ENCODE results near the gene AP1S3.

The AP1S3 gene

GRCh38 chr2:223737207-223737606, 100.2 kb downstream of the AP1S3 start:
- DNase-seq (ENCODE audit: low read depth, low spot score) = no peak
- H3K4me3 ChIP-seq (ENCODE audit: low read depth, low read length) = no peak overlapping the region
- POLR2A ChIA-PET = no interaction called here
- TF ChIP-seq CTCF (IDR thresholded peaks at IDR 0.05; ENCODE audit: insufficient read depth, low read length, missing control alignments) = no peak
- CTCF ChIA-PET = interaction anchor here (2.6 kb wide), 1 partner anchor 10 kb away, joined by 14 read pairs; no protein-coding TSS in a partner anchor

- no peak overlapping the region for H3K4me3 ChIP-seq (ENCODE audit: low read depth, low read length)
- no peak for TF ChIP-seq CTCF (IDR thresholded peaks at IDR 0.05; ENCODE audit: insufficient read depth, low read length, missing control alignments)
- no peak for DNase-seq (ENCODE audit: low read depth, low spot score)
- ChIA-PET CTCF (interaction anchor here (2.6 kb wide), 1 partner anchor 9 kb away, joined by 14 read pairs; no protein-coding TSS in a partner anchor), POLR2A (no interaction called here)
These were observed 100.9 kb downstream of the AP1S3 start for GRCh38 chr2:223736488-223736887.

GRCh38 chr2:223735659-223736244, 101.6 kb downstream of the AP1S3 start:
- peak; percentile 89 for DNase-seq (ENCODE audit: low read depth, low spot score)

GRCh38 chr2:223735035-223735640, 102.2 kb downstream of the AP1S3 start:
- no peak for TF ChIP-seq CTCF (IDR thresholded peaks at IDR 0.05; ENCODE audit: insufficient read depth, low read length, missing control alignments)
- ChIA-PET POLR2A (no interaction called here), CTCF (interaction anchor here (1.9 to 2.6 kb wide), 2 partner anchors 8 to 63 kb away, joined by 6 to 14 read pairs; no protein-coding TSS in a partner anchor)
- H3K4me3 ChIP-seq (ENCODE audit: low read depth, low read length) = no peak overlapping the region
- no peak for DNase-seq (ENCODE audit: low read depth, low spot score)

More at GRCh38 chr2:223735659-223736244, 101.6 kb downstream of the AP1S3 start:
- CTCF ChIA-PET = interaction anchor here (1.9 to 2.6 kb wide), 2 partner anchors 9 to 62 kb away, joined by 6 to 14 read pairs; no protein-coding TSS in a partner anchor
- POLR2A ChIA-PET = interaction anchor here (0.6 kb wide), 1 partner anchor 1013 kb away, joined by 3 read pairs; no protein-coding TSS in a partner anchor
- no peak for TF ChIP-seq CTCF (IDR thresholded peaks at IDR 0.05; ENCODE audit: insufficient read depth, low read length, missing control alignments)
- no peak overlapping the region for H3K4me3 ChIP-seq (ENCODE audit: low read depth, low read length)

- TF ChIP-seq CTCF (IDR thresholded peaks at IDR 0.05; ENCODE audit: insufficient read depth, low read length, missing control alignments) = no peak
- no peak overlapping the region for H3K4me3 ChIP-seq (ENCODE audit: low read depth, low read length)
- ChIA-PET POLR2A (no interaction called here), CTCF (interaction anchor here (1.9 kb wide), 1 partner anchor 64 kb away, joined by 6 read pairs; no protein-coding TSS in a partner anchor)
- DNase-seq (ENCODE audit: low read depth, low spot score) = no peak
These were observed 103.0 kb downstream of the AP1S3 start for GRCh38 chr2:223734346-223734745.

GRCh38 chr2:223732346-223732745, 105.0 kb downstream of the AP1S3 start:
- no peak for DNase-seq (ENCODE audit: low read depth, low spot score)
- no peak overlapping the region for H3K4me3 ChIP-seq (ENCODE audit: low read depth, low read length)
- ChIA-PET CTCF (interaction anchor here (1.0 kb wide), 2 partner anchors 11 to 273 kb away, joined by 3 read pairs; no protein-coding TSS in a partner anchor), POLR2A (no interaction called here)
- no peak for TF ChIP-seq CTCF (IDR thresholded peaks at IDR 0.05; ENCODE audit: insufficient read depth, low read length, missing control alignments)
